Naive thymus-derived CD4-positive, alpha-beta T cell (primary cell): Measurements from ENCODE around the gene RYR1. TPM values are rescaled to one million over a fixed set of nuclear protein-coding genes. Genes with fewer than 3 reads are reported as not detected.

ENCODE experiments used
- ATAC-seq: fragments of 150-1000 bp; cut with Tn5 transposase; 2 replicates; pipeline ENCODE4 v1.10.0; 2021; ENCODE audit warnings: mild to moderate bottlenecking, moderate library complexity
- CTCF ChIA-PET: fragments of 350-600 bp; sonication (Branson Sonifier 250); formaldehyde crosslinking; loops from one replicate; lab custom pipeline; 2021; ENCODE audit warnings: antibody characterized with exemption; lab: Charles Lee
- POLR2A ChIA-PET: fragments of 350-600 bp; sonication (Branson Sonifier 250); formaldehyde crosslinking; loops from one replicate; lab custom pipeline; 2021; ENCODE audit warnings: antibody characterized with exemption, inconsistent platforms; lab: Charles Lee
- DNase-seq, 9 donors: peaks; one replicate each; pipeline versions ENCODE4 v3.0.0 to v3.0.0-alpha.2; 2020 to 2022; ENCODE audit warnings: mixed read lengths in 1 of 9
- H3K27ac ChIP-seq: one replicate; pipeline ENCODE4 v1.7.0; 2013; ENCODE audit warnings: mild to moderate bottlenecking, low read depth, low read length, moderate library complexity
- H3K27me3 ChIP-seq, 2 donors: one replicate each; pipeline ENCODE4 v1.7.0; 2013; ENCODE audit warnings: low read length in 2 of 2, mild to moderate bottlenecking in 2 of 2, moderate library complexity in 2 of 2; ENCODE audit not compliant: control insufficient read depth in 2 of 2, insufficient read depth in 2 of 2
- H3K36me3 ChIP-seq, 3 experiments: 1 replicate in 2 of 3; 2 replicates in 1 of 3; pipeline ENCODE4 v1.7.0; 2013; ENCODE audit warnings: low read length in 3 of 3, mild to moderate bottlenecking in 3 of 3, moderate library complexity in 1 of 3; ENCODE audit not compliant: insufficient read depth in 3 of 3, control insufficient read depth in 2 of 3
- H3K4me1 ChIP-seq, 2 donors: one replicate each; pipeline ENCODE4 v1.7.0; 2013; ENCODE audit warnings: low read length in 2 of 2, mild to moderate bottlenecking in 2 of 2, moderate library complexity in 1 of 2; ENCODE audit not compliant: control insufficient read depth in 2 of 2, insufficient read depth in 2 of 2
- H3K4me3 ChIP-seq: 2 replicates; pipeline ENCODE4 v1.7.0; 2013; ENCODE audit warnings: mild to moderate bottlenecking, low read length
- H3K9me3 ChIP-seq, 3 experiments: 1 replicate in 2 of 3; 2 replicates in 1 of 3; pipeline ENCODE4 v1.7.0; 2013; ENCODE audit warnings: low read length in 3 of 3; ENCODE audit not compliant: control insufficient read depth in 2 of 3
- H3K27ac Mint-ChIP-seq, 9 donors: one replicate each; pipeline ENCODE4 v1.8.0; 2020 to 2022; ENCODE audit warnings: mixed read lengths in 9 of 9, mild to moderate bottlenecking in 8 of 9, moderate library complexity in 5 of 9, inconsistent platforms in 2 of 9
- H3K27me3 Mint-ChIP-seq, 5 donors: one replicate each; pipeline ENCODE4 v1.8.0; 2021 to 2022; ENCODE audit warnings: mixed read lengths in 5 of 5, mild to moderate bottlenecking in 1 of 5
- H3K36me3 Mint-ChIP-seq, 5 donors: one replicate each; pipeline ENCODE4 v1.8.0; 2020 to 2022; ENCODE audit warnings: mixed read lengths in 5 of 5, mild to moderate bottlenecking in 3 of 5, inconsistent platforms in 1 of 5
- H3K4me1 Mint-ChIP-seq, 7 donors: one replicate each; pipeline ENCODE4 v1.8.0; 2020 to 2022; ENCODE audit warnings: mixed read lengths in 7 of 7, mild to moderate bottlenecking in 3 of 7, inconsistent platforms in 1 of 7
- H3K4me3 Mint-ChIP-seq, 10 donors: one replicate each; pipeline ENCODE4 v1.8.0; 2020 to 2022; ENCODE audit warnings: mild to moderate bottlenecking in 10 of 10, mixed read lengths in 10 of 10, moderate library complexity in 6 of 10, inconsistent platforms in 2 of 10
- H3K9me3 Mint-ChIP-seq, 11 donors: one replicate each; pipeline ENCODE4 v1.8.0; 2020 to 2022; ENCODE audit warnings: mixed read lengths in 11 of 11, mild to moderate bottlenecking in 4 of 11, inconsistent platforms in 1 of 11, moderate library complexity in 1 of 11
- intact Hi-C, 2 donors: fragments of 100-400 bp; cut with micrococcal nuclease; formaldehyde crosslinking; loops; one replicate each; pipeline ENCODE4 v1.15.1; 2023
- polyA plus RNA-seq, 2 donors: library from polyadenylated mRNA; unstranded; fragments of 300-500 nt; fragmentation: Illumina TruSeq; gene quantifications; one replicate each; pipeline ENCODE4 v1.2.3, GENCODE V29; 2021
- total RNA-seq, 6 experiments: library from RNA in 5 of 6; stranded (reverse) in 5 of 6; gene quantifications; 1 replicate in 5 of 6; 2 replicates in 1 of 6; pipeline ENCODE4 v1.2.3 and lab custom pipeline; 2021 to 2026

RYR1 gene
- total and polyA plus RNA-seq, 7 experiments from 2014 or later = 0.29 to 2.6 (median 1.7) TPM; not detected in 2

DNA sequence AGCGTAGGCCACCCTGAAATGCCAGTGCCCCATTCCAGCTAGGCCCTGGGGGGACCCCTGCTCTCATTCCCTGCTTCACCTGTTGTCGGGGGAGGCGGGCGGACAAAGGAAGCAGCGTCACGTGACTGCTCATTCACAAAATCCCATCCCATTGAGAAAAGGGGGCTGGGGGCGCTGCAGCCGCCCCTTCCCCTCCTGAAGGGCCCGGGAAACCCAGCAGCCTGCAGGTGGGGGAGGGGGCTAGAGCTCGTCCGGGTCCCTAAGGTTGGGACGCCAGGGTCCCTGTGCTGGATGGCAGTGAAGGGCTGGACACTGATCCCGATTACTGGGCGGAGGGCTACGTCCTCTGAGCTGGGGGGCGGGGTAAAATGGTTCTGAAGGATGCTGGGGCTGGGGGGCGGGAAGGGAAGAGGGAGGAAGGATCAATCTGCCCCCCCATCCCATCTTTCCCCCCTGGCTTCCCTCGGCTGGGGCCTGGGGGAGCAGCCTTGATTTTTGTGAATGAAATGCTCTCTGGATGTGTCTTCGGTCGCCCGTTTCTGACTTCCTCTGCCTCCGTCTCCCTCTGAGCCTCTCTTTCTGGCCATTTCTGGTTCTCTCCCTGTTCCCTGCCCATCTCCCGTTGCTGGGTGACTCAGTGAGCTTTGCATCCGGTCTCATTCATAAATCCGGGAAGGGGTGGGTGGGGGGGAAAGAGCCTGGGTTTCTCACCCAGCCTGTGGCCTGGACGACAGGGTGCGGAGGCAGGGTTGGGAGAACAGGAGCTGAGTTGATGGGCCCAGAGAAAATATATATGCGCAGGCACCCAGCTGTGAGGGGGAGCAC is 44.2 kb upstream of the RYR1 start:
- intact Hi-C loops = loop anchor here in 1 of 2 donors (5.0 kb wide), 1 partner anchor 72 kb away; the partner anchor contains the start of genes KCNK6 and YIF1B
- H3K9me3 ChIP-seq = no peaks in the 10 kb centered on the region
- POLR2A ChIA-PET = interaction anchor here (1.1 to 2.9 kb wide), 5 partner anchors 13 to 15 kb away, joined by 3 to 11 read pairs (median 4); partner anchors contain the start of genes FAM98C and PSMD8
- H3K27me3 Mint-ChIP-seq = peaks cover 5 to 43% (median 28%) of the 10 kb centered on the region in 5 donors
- H3K27ac Mint-ChIP-seq = peak overlapping the region in 7 of 9 donors; percentile 21 to 79 (median 62)
- peaks cover 0 to 9% (median 6%) of the 10 kb centered on the region in 5 donors for H3K36me3 Mint-ChIP-seq
- H3K27ac ChIP-seq = no peak overlapping the region
- peak overlapping the region; percentile 48 for H3K4me3 ChIP-seq
- no peak for ATAC-seq
- no peaks in the 10 kb centered on the region for H3K27me3 ChIP-seq
- peaks cover 14 to 34% (median 26%) of the 10 kb centered on the region in 7 donors for H3K4me1 Mint-ChIP-seq
- peaks cover 0 to 11% (median 0%) of the 10 kb centered on the region in 3 experiments for H3K36me3 ChIP-seq
- H3K4me1 ChIP-seq = peaks cover 13 to 35% of the 10 kb centered on the region in 2 donors
- H3K9me3 Mint-ChIP-seq = peaks cover 0 to 2% (median 0%) of the 10 kb centered on the region in 11 donors
- CTCF ChIA-PET = interaction anchor here (0.8 to 1.0 kb wide), 2 partner anchors 15 to 53 kb away, joined by 3 to 4 read pairs; partner anchors contain the start of genes CATSPERG and PSMD8
- no peak for DNase-seq
- H3K4me3 Mint-ChIP-seq = peak overlapping the region; percentile 50 to 95 (median 72)

DNA sequence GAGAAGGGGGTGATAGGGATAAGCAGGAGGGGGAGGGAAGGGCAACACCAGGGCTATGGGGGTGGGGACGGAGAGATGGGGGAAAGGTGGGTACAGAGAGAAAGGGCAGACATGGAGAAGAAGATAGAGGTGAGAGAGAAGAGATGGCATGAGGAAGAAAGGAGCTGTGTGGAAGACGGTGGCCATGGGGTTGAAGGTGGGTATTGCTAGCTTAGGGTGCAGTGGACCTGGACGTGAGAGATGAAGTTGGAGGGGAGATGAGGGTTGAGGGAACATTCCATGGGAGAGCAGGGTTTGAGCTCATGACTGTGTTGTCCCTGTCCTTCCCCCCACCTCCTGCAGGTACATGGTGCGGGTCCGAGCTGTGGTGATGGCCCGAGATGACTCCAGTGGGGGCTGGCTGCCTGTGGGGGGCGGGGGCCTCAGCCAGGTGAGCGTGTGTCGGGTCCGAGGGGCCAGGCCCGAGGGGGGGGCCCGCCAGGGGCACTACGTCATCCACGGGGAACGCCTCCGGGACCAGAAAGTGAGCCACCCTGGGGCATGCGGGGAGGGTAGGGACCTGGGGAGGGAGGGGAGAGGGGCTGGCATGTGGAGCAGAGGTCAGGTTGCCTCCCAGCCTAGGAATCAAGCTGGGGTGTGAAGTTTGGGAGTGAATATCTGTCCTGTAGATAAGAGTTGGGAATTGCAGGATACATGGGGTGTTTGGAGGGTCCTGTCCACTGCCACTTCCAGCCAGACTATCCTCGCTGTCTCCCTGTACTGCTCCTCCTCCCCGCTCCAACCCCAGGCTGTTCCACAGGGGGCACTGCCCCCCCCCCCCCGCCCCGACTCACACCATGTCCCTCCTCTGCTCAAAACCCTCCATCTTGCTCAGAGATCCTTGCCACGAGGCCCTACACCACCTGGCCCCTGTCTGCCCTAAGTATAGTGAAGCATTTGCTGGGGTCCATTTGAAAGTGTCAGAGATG is 43.2 kb upstream of the RYR1 start:
- Mint-ChIP-seq H3K4me1 (peaks cover 14 to 37% (median 30%) of the 10 kb centered on the region in 7 donors), H3K36me3 (peaks cover 0 to 6% (median 0%) of the 10 kb centered on the region in 5 donors), H3K9me3 (peaks cover 0 to 2% (median 0%) of the 10 kb centered on the region in 11 donors), H3K27ac (peak overlapping the region in 2 of 9 donors; percentile 25 to 79), H3K27me3 (peaks cover 0 to 40% (median 19%) of the 10 kb centered on the region in 5 donors), H3K4me3 (peak overlapping the region in 9 of 10 donors; percentile 1 to 95 (median 52))
- intact Hi-C loops = loop anchor here (5.0 to 10.0 kb wide), 2 partner anchors 73 to 955 kb away; partner anchors contain the start of genes KCNK6 (in 1 of the 2), SAMD4B (in 1 of the 2) and YIF1B (in 1 of the 2)
- ATAC-seq = no peak
- no peak overlapping the region for H3K4me3 ChIP-seq
- H3K9me3 ChIP-seq = no peaks in the 10 kb centered on the region
- H3K36me3 ChIP-seq = peaks cover 0 to 2% (median 0%) of the 10 kb centered on the region in 3 experiments
- no peak overlapping the region for H3K27ac ChIP-seq
- H3K27me3 ChIP-seq = no peaks in the 10 kb centered on the region
- DNase-seq = no peak
- H3K4me1 ChIP-seq = peaks cover 17 to 44% of the 10 kb centered on the region in 2 donors
- ChIA-PET CTCF (interaction anchor here (0.6 to 1.0 kb wide), 4 partner anchors 16 to 498 kb away, joined by 3 to 4 read pairs (median 3); partner anchors contain the start of genes CATSPERG and PSMD8), POLR2A (interaction anchor here (1.1 to 1.7 kb wide), 4 partner anchors 13 to 16 kb away, joined by 3 to 5 read pairs (median 4); partner anchors contain the start of genes FAM98C and PSMD8)

DNA sequence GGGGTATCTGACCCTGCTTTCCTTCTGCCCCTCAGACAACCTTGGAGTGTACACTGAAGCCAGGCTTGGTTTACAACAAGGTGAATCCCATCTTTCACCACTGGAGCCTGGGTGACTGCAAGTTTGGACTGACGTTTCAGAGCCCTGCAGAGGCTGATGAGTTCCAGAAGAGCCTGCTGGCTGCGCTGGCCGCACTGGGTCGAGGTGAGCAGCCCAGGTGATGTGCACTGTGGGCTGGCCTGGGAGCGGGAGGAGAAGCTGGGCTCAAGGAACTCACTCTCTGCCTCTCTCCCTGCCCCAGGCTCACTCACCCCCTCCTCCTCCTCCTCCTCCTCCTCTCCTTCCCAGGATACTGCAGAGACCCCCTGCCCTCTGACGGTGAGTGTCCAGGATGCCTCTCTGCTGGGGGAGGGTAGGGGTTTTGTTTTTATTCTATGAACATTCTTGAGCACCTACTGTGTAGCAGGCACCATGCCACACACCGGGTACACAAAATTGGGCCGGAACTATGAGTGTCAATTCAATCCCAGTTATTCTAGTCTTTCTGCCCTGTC is 41.5 kb upstream of the RYR1 start:
- H3K27ac Mint-ChIP-seq = no peak overlapping the region
- intact Hi-C loops = loop anchor here in 1 of 2 donors (10.0 kb wide), 1 partner anchor 953 kb away; the partner anchor contains the start of gene SAMD4B
- Histone ChIP-seq H3K4me3 (no peak overlapping the region), H3K36me3 (no peaks in the 10 kb centered on the region), H3K27ac (no peak overlapping the region), H3K9me3 (no peaks in the 10 kb centered on the region), H3K4me1 (peaks cover 18 to 41% of the 10 kb centered on the region in 2 donors), H3K27me3 (no peaks in the 10 kb centered on the region)
- peaks cover 0 to 2% (median 0%) of the 10 kb centered on the region in 11 donors for H3K9me3 Mint-ChIP-seq
- H3K27me3 Mint-ChIP-seq = peaks cover 0 to 40% (median 19%) of the 10 kb centered on the region in 5 donors
- ATAC-seq (no peak), DNase-seq (no peak)
- H3K4me3 Mint-ChIP-seq = no peak overlapping the region
- CTCF ChIA-PET = no interaction called here
- peaks cover 0 to 8% (median 0%) of the 10 kb centered on the region in 5 donors for H3K36me3 Mint-ChIP-seq
- POLR2A ChIA-PET = no interaction called here
- peaks cover 14 to 45% (median 39%) of the 10 kb centered on the region in 7 donors for H3K4me1 Mint-ChIP-seq

DNA sequence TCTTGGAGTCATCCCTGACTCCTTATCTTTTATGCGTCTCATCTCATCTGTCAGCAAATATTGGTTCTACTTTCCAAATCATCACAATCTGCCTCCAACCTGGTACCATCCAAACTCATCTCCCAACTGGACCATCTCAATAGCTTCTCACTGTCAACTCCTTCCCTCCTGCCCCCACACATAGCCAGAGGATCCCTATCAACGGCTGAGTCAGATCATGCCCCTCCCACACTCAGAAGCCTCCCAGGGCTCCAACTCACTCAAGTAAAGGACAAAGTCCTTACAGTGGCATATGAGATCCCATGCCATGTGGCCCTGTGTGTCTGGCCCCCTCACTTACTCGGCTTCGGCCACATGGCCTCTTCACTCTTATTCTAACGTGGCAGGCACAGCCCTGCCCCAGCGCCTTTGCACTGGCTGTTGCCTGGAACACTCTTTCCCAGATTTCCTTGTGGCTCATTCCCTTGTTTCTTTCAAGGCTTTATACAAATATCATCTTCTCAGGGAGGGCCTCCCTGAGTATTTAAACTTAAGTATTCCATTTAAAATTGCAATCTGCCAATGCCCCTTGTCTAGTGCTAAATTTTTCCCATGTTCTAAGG is 40.7 kb upstream of the RYR1 start:
- DNase-seq (no peak), ATAC-seq (no peak)
- Mint-ChIP-seq H3K9me3 (no peaks in the 10 kb centered on the region), H3K4me1 (peaks cover 8 to 40% (median 34%) of the 10 kb centered on the region in 7 donors), H3K27ac (peak overlapping the region in 1 of 9 donors; percentile 10), H3K27me3 (peaks cover 0 to 38% (median 13%) of the 10 kb centered on the region in 5 donors), H3K4me3 (no peak overlapping the region), H3K36me3 (peaks cover 0 to 5% (median 0%) of the 10 kb centered on the region in 5 donors)
- ChIA-PET CTCF (interaction anchor here (1.2 kb wide), 1 partner anchor 10 kb away, joined by 3 read pairs; the partner anchor contains the start of gene FAM98C), POLR2A (no interaction called here)
- H3K36me3 ChIP-seq = no peaks in the 10 kb centered on the region
- no peaks in the 10 kb centered on the region for H3K27me3 ChIP-seq
- no peak overlapping the region for H3K27ac ChIP-seq
- no peak overlapping the region for H3K4me3 ChIP-seq
- peaks cover 11 to 33% of the 10 kb centered on the region in 2 donors for H3K4me1 ChIP-seq
- H3K9me3 ChIP-seq = no peaks in the 10 kb centered on the region
- intact Hi-C loops = loop anchor here in 1 of 2 donors (10.0 kb wide), 1 partner anchor 952 kb away; the partner anchor contains the start of gene SAMD4B

DNA sequence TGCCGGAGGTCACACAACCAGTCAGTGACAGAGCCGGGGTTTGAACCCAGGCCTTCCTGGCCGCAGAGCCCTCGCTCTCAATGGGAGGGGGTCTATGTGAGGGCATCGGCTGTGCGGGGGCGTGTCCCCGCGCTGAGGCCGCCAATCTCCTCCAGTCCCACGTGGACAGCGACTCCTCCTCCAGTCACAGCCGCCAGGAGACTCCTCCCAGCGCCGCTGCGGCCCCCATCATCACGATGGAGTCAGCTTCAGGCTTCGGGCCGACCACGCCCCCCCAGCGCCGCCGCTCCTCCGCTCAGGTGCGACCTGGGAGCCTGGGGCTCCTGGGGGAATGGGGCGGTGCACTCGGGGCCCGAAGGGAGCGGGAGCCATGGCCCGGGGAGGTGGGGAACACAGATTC is 39.0 kb upstream of the RYR1 start:
- CTCF ChIA-PET = interaction anchor here (0.6 to 2.6 kb wide), 3 partner anchors 10 to 375 kb away, joined by 3 to 11 read pairs (median 3); partner anchors contain the start of gene PSMD8
- intact Hi-C loops = loop anchor here (2.0 to 10.0 kb wide), 2 partner anchors 456 to 950 kb away; partner anchors contain the start of gene SAMD4B (in 1 of the 2)
- Mint-ChIP-seq H3K27me3 (peaks cover 0 to 34% (median 9%) of the 10 kb centered on the region in 5 donors), H3K4me3 (peak overlapping the region; percentile 65 to 84 (median 81)), H3K27ac (peak overlapping the region in 8 of 9 donors; percentile 5 to 84 (median 72)), H3K36me3 (peaks cover 0 to 5% (median 0%) of the 10 kb centered on the region in 5 donors), H3K4me1 (peaks cover 8 to 32% (median 25%) of the 10 kb centered on the region in 7 donors), H3K9me3 (no peaks in the 10 kb centered on the region)
- DNase-seq (peak in 8 of 9 donors; percentile 37 to 76 (median 51)), ATAC-seq (peak; percentile 75)
- H3K27ac ChIP-seq = peak overlapping the region; percentile 60
- peaks cover 5 to 19% of the 10 kb centered on the region in 2 donors for H3K4me1 ChIP-seq
- POLR2A ChIA-PET = interaction anchor here (0.7 to 1.9 kb wide), 6 partner anchors 8 to 20 kb away, joined by 3 to 15 read pairs (median 4); partner anchors contain the start of genes FAM98C and PSMD8
- H3K4me3 ChIP-seq = peak overlapping the region; percentile 56
- H3K9me3 ChIP-seq = no peaks in the 10 kb centered on the region
- no peaks in the 10 kb centered on the region for H3K36me3 ChIP-seq
- no peaks in the 10 kb centered on the region for H3K27me3 ChIP-seq
